GM12878 (cell line): Measurements from ENCODE around the gene TBC1D23.

ENCODE experiments used
- ATF2 ChIP-seq: IDR thresholded peaks from 2 replicates; pipeline ENCODE4 v1.6.1; 2012; ENCODE audit warnings: low read length, inconsistent platforms
- CEBPB ChIP-seq, 2 experiments: fragments of 150-350 bp in 1 of 2; IDR thresholded peaks; 2 replicates each; pipeline ENCODE4 v1.6.1; 2012 to 2014; ENCODE audit warnings: low read depth in 2 of 2, low read length in 2 of 2, borderline replicate concordance in 1 of 2, inconsistent platforms in 1 of 2
- CREM ChIP-seq: IDR thresholded peaks from 2 replicates; pipeline ENCODE4 v1.6.1; 2014; ENCODE audit warnings: antibody characterized with exemption, low read depth
- CTCF ChIP-seq, 3 experiments: IDR thresholded peaks in 2 of 3; conservative IDR thresholded peaks in 1 of 3; 2 replicates each; pipeline ENCODE4 v1.5.1; 2011; ENCODE audit warnings: low read depth in 3 of 3, low read length in 3 of 3, mild to moderate bottlenecking in 3 of 3, control low read depth in 2 of 3, moderate library complexity in 2 of 3, inconsistent platforms in 1 of 3, mixed read lengths in 1 of 3; ENCODE audit not compliant: control insufficient read depth in 2 of 3, insufficient read depth in 1 of 3; ENCODE audit errors: extremely low read depth in 1 of 3
- IRF3 ChIP-seq: fragments of 450-650 bp; IDR thresholded peaks from 2 replicates; pipeline ENCODE4 v1.6.1; 2014; ENCODE audit warnings: mild to moderate bottlenecking
- MXI1 ChIP-seq: fragments of 150-350 bp; IDR thresholded peaks from 2 replicates; pipeline ENCODE4 v1.6.1; 2011; ENCODE audit warnings: low read depth, mild to moderate bottlenecking, inconsistent platforms, low read length, improper control_type of control experiment
- POLR2A ChIP-seq: IDR thresholded peaks from 2 replicates; pipeline ENCODE4 v1.6.1; 2011; ENCODE audit warnings: low read depth, mild to moderate bottlenecking, low read length
- REST ChIP-seq: IDR thresholded peaks from 2 replicates; pipeline ENCODE4 v1.6.1; 2012; ENCODE audit warnings: mild to moderate bottlenecking, low read depth, low read length
- RFX5 ChIP-seq: IDR thresholded peaks from 2 replicates; pipeline ENCODE4 v1.6.1; 2011; ENCODE audit warnings: low read depth, low read length, improper control_type of control experiment
- SMARCA5 ChIP-seq: fragments of 450-650 bp; IDR thresholded peaks from 2 replicates; pipeline ENCODE4 v1.6.1; 2017; ENCODE audit warnings: mild to moderate bottlenecking
- SP1 ChIP-seq: IDR thresholded peaks from one replicate; pipeline ENCODE4 v1.6.1; 2011; ENCODE audit warnings: low read depth, low read length
- ZNF592 ChIP-seq: fragments of 450-650 bp; IDR thresholded peaks from 2 replicates; pipeline ENCODE4 v1.6.1; 2017; ENCODE audit warnings: mild to moderate bottlenecking, moderate library complexity

GRCh38 chr3:100299016-100299415 is 38.2 kb downstream of the TBC1D23 start:
- TF ChIP-seq POLR2A (no peak), RFX5 (no peak), IRF3 (no peak), ATF2 (no peak), MXI1 (no peak), CTCF (IDR thresholded peaks at IDR 0.05 in 2 of 3, conservative IDR thresholded peaks at IDR 0.05 in 1 of 3; ENCODE audit: control insufficient read depth in 2 of 3, extremely low read depth in 1 of 3, insufficient read depth in 1 of 3, low read depth in 3 of 3, low read length in 3 of 3) (no peak), CREM (no peak), SP1 (no peak), SMARCA5 (no peak), ZNF592 (no peak), CEBPB (IDR thresholded peaks at IDR 0.05; ENCODE audit: borderline replicate concordance in 1 of 2, low read depth in 2 of 2, low read length in 2 of 2) (no peak), REST (no peak)
